H1 (cell line): ENCODE measurements around the gene RTF2. TPM values are rescaled to one million over a fixed set of nuclear protein-coding genes. Genes with fewer than 3 reads are reported as not detected.

Experiments used
- CTCF ChIA-PET: fragments of 300-600 bp; sonication (Branson Sonifier 250); formaldehyde crosslinking; loops from one replicate; lab custom pipeline; 2021; ENCODE audit not compliant: partially characterized antibody; lab: Charles Lee
- POLR2A ChIA-PET: fragments of 300-600 bp; sonication (Branson Sonifier 250); formaldehyde crosslinking; loops from one replicate; lab custom pipeline; 2021; ENCODE audit warnings: inconsistent platforms; ENCODE audit not compliant: partially characterized antibody; lab: Charles Lee
- DNase-seq, 2 experiments: peaks; one replicate each; pipeline versions ENCODE4 v3.0.0 to v3.0.0-alpha.2; 2010 to 2022; ENCODE audit warnings: low spot score in 2 of 2, low read depth in 1 of 2, mixed read lengths in 1 of 2
- FAIRE-seq: peaks from 2 replicates; lab custom pipeline; 2011; peaks lifted over from hg19 to GRCh38; lab: Jason Lieb, UNC
- H2AFZ ChIP-seq: 2 replicates; pipeline ENCODE4 v1.8.1; 2012; ENCODE audit warnings: low read length, inconsistent platforms
- H2AK5ac ChIP-seq: 2 replicates; pipeline ENCODE4 v1.6.1; 2013; ENCODE audit warnings: low read depth, low read length
- H2BK120ac ChIP-seq: replicated peaks from 2 replicates; pipeline ENCODE3; 2013; ENCODE audit warnings: low read depth, low read length, inconsistent platforms
- H2BK12ac ChIP-seq: 2 replicates; pipeline ENCODE4 v1.6.1; 2013; ENCODE audit warnings: low read depth, low read length
- H2BK15ac ChIP-seq: 2 replicates; pipeline ENCODE4 v1.6.1; 2013; ENCODE audit warnings: low read length
- H2BK20ac ChIP-seq: 2 replicates; pipeline ENCODE4 v1.6.1; 2013; ENCODE audit warnings: low read length
- H2BK5ac ChIP-seq: 2 replicates; pipeline ENCODE4 v1.6.1; 2013; ENCODE audit warnings: low read depth, low read length
- H3K14ac ChIP-seq: 2 replicates; pipeline ENCODE4 v1.6.1; 2013; ENCODE audit warnings: inconsistent platforms; ENCODE audit not compliant: insufficient read length
- H3K18ac ChIP-seq: 2 replicates; pipeline ENCODE4 v1.6.1; 2013; ENCODE audit warnings: low read length; ENCODE audit errors: extremely low read depth
- H3K23ac ChIP-seq: 2 replicates; pipeline ENCODE4 v1.6.1; 2013; ENCODE audit warnings: inconsistent platforms; ENCODE audit not compliant: insufficient read length
- H3K23me2 ChIP-seq: 2 replicates; pipeline ENCODE4 v1.6.1; 2013; ENCODE audit warnings: low read depth, low read length
- H3K27ac ChIP-seq: 2 replicates; pipeline ENCODE4 v1.6.1; 2011; ENCODE audit warnings: low read depth, low read length, inconsistent platforms
- H3K27me3 ChIP-seq, 4 experiments: replicated peaks in 1 of 4; 1 replicate in 1 of 4; 2 replicates in 3 of 4; pipeline versions ENCODE4 v1.6.1 to v1.8.1; 2011 to 2013; ENCODE audit warnings: low read length in 3 of 4, mild to moderate bottlenecking in 3 of 4, inconsistent platforms in 2 of 4, mixed read lengths in 2 of 4, moderate library complexity in 1 of 4; ENCODE audit not compliant: control insufficient read depth in 3 of 4, insufficient read depth in 3 of 4; ENCODE audit errors: extremely low read depth in 1 of 4
- H3K36me3 ChIP-seq, 4 experiments: 2 replicates each; pipeline versions ENCODE4 v1.6.1 to v1.8.1; 2011 to 2013; ENCODE audit warnings: mild to moderate bottlenecking in 4 of 4, low read length in 3 of 4, moderate library complexity in 2 of 4, control low read depth in 1 of 4, inconsistent platforms in 1 of 4; ENCODE audit not compliant: insufficient read depth in 4 of 4, control insufficient read depth in 2 of 4
- H3K4ac ChIP-seq: replicated peaks from 2 replicates; pipeline ENCODE3; 2013; ENCODE audit warnings: low read length, low read depth, mixed read lengths, inconsistent platforms; ENCODE audit not compliant: insufficient read length
- H3K4me1 ChIP-seq, 4 experiments: replicated peaks in 1 of 4; 1 replicate in 1 of 4; 2 replicates in 3 of 4; pipeline versions ENCODE4 v1.6.1 to v1.8.1; 2011 to 2013; ENCODE audit warnings: low read length in 3 of 4, inconsistent platforms in 2 of 4, mixed read lengths in 1 of 4; ENCODE audit not compliant: insufficient read depth in 4 of 4, control insufficient read depth in 3 of 4
- H3K4me2 ChIP-seq, 2 experiments: 2 replicates each; pipeline versions ENCODE4 v1.6.1 to v1.8.1; 2011 to 2013; ENCODE audit warnings: low read depth in 2 of 2, low read length in 2 of 2, control low read depth in 1 of 2, inconsistent platforms in 1 of 2, mild to moderate bottlenecking in 1 of 2; ENCODE audit not compliant: insufficient read depth in 1 of 2
- H3K4me3 ChIP-seq, 4 experiments: fragments of 200-600, 300-600 bp in 1 of 4; sonication (generic), shearing (Covaris generic), sonication (Bioruptor Twin) in 1 of 4; 2 replicates each; pipeline versions ENCODE4 v1.5.1 to v1.8.1; 2011 to 2016; ENCODE audit warnings: low read length in 4 of 4, low read depth in 3 of 4, control low read depth in 2 of 4, inconsistent platforms in 2 of 4, mild to moderate bottlenecking in 2 of 4, mixed read lengths in 1 of 4, moderate library complexity in 1 of 4; ENCODE audit not compliant: insufficient read depth in 2 of 4; ENCODE audit errors: extremely low read depth in 1 of 4
- H3K56ac ChIP-seq: replicated peaks from 2 replicates; pipeline ENCODE3; 2013; ENCODE audit warnings: low read depth, mild to moderate bottlenecking, mixed read lengths, low read length, inconsistent platforms; ENCODE audit not compliant: insufficient read length
- H3K79me1 ChIP-seq: 2 replicates; pipeline ENCODE4 v1.6.1; 2013; ENCODE audit warnings: low read depth, low read length, control low read depth
- H3K79me2 ChIP-seq, 2 experiments: 2 replicates each; pipeline versions ENCODE4 v1.6.1 to v1.8.1; 2012 to 2013; ENCODE audit warnings: low read length in 2 of 2, mild to moderate bottlenecking in 2 of 2, inconsistent platforms in 1 of 2; ENCODE audit not compliant: insufficient read depth in 2 of 2, control insufficient read depth in 1 of 2
- H3K9ac ChIP-seq, 4 experiments: replicated peaks in 1 of 4; 1 replicate in 1 of 4; 2 replicates in 3 of 4; pipeline versions ENCODE4 v1.6.1 to v1.8.1; 2011 to 2013; ENCODE audit warnings: low read depth in 3 of 4, low read length in 3 of 4, control low read depth in 2 of 4, mild to moderate bottlenecking in 2 of 4, moderate library complexity in 2 of 4, inconsistent platforms in 1 of 4; ENCODE audit errors: extremely low read depth in 1 of 4
- H3K9me3 ChIP-seq, 2 experiments: 2 replicates each; pipeline versions ENCODE4 v1.6.1 to v1.8.1; 2012 to 2013; ENCODE audit warnings: mild to moderate bottlenecking in 2 of 2, moderate library complexity in 2 of 2, control low read depth in 1 of 2, inconsistent platforms in 1 of 2, low read depth in 1 of 2, low read length in 1 of 2, mixed read lengths in 1 of 2; ENCODE audit not compliant: insufficient read depth in 2 of 2
- H4K20me1 ChIP-seq, 2 experiments: replicated peaks in 1 of 2; 2 replicates each; pipeline versions ENCODE3 to v1.8.1; 2011 to 2013; ENCODE audit warnings: inconsistent platforms in 2 of 2, low read length in 2 of 2, mild to moderate bottlenecking in 1 of 2; ENCODE audit not compliant: insufficient read depth in 2 of 2, control insufficient read depth in 1 of 2
- H4K5ac ChIP-seq: 2 replicates; pipeline ENCODE4 v1.6.1; 2013; ENCODE audit warnings: low read length, low read depth, mixed read lengths, inconsistent platforms; ENCODE audit not compliant: insufficient read length
- H4K8ac ChIP-seq: 2 replicates; pipeline ENCODE4 v1.8.0; 2013; ENCODE audit warnings: mild to moderate bottlenecking, moderate library complexity, low read length, inconsistent platforms; ENCODE audit not compliant: insufficient read depth; ENCODE audit errors: extremely low read depth
- H4K91ac ChIP-seq: replicated peaks from 2 replicates; pipeline ENCODE3; 2013; ENCODE audit warnings: low read length, mixed read lengths, inconsistent platforms; ENCODE audit not compliant: insufficient read length
- ATF3 ChIP-seq: IDR thresholded peaks from 2 replicates; pipeline ENCODE4 v1.6.1; 2011; ENCODE audit warnings: low read depth, mild to moderate bottlenecking, low read length; ENCODE audit not compliant: insufficient read depth
- CHD1 ChIP-seq: IDR thresholded peaks from 2 replicates; pipeline ENCODE4 v1.6.1; 2012; ENCODE audit warnings: low read depth, low read length, improper control_type of control experiment
- CHD2 ChIP-seq: IDR thresholded peaks from 2 replicates; pipeline ENCODE4 v1.6.1; 2012; ENCODE audit warnings: low read length, improper control_type of control experiment
- CTBP2 ChIP-seq: IDR thresholded peaks from 2 replicates; pipeline ENCODE4 v1.7.0; 2011; ENCODE audit warnings: borderline replicate concordance, mild to moderate bottlenecking, moderate library complexity, mixed read lengths, low read length; ENCODE audit not compliant: insufficient read depth, insufficient read length
- KDM5A ChIP-seq: fragments of 200-600 bp; IDR thresholded peaks from 2 replicates; pipeline ENCODE4 v1.7.1; 2012; ENCODE audit warnings: mild to moderate bottlenecking, low read length, inconsistent platforms, mixed read lengths
- NANOG ChIP-seq: IDR thresholded peaks from 2 replicates; pipeline ENCODE4 v1.6.1; 2011; ENCODE audit warnings: low read length, low read depth, mild to moderate bottlenecking, inconsistent platforms; ENCODE audit not compliant: insufficient read depth, poor library complexity, severe bottlenecking
- SIRT6 ChIP-seq: IDR thresholded peaks from one replicate; pipeline ENCODE4 v1.7.1; 2012; ENCODE audit warnings: low read length, inconsistent platforms
- SP2 ChIP-seq: IDR thresholded peaks from 2 replicates; pipeline ENCODE4 v1.6.1; 2012; ENCODE audit warnings: mild to moderate bottlenecking, low read length, inconsistent platforms
- YY1 ChIP-seq: IDR thresholded peaks from 2 replicates; pipeline ENCODE4 v1.6.1; 2011; ENCODE audit warnings: low read depth, mild to moderate bottlenecking, low read length
- ZNF274 ChIP-seq: IDR thresholded peaks from 2 replicates; pipeline ENCODE4 v1.7.0; 2012; ENCODE audit warnings: low read length, borderline replicate concordance; ENCODE audit errors: extremely low read depth
- WGBS, 2 experiments: shearing (Covaris generic) in 1 of 2; methylation state at CpG; one replicate each; pipeline versions ENCODE4 v1.1.6 to v1.1.7; 2013 to 2015; ENCODE audit warnings: low lambda C conversion rate in 2 of 2, mixed read lengths in 2 of 2, inconsistent platforms in 1 of 2, low coverage in 1 of 2, missing lambda C conversion rate in 1 of 2; ENCODE audit not compliant: insufficient replicate concordance in 2 of 2, insufficient coverage in 1 of 2, insufficient read length in 1 of 2; ENCODE audit errors: extremely low coverage in 1 of 2, missing lambda C conversion rate in 1 of 2; 5-methylcytosine and 5-hydroxymethylcytosine counted together
- polyA plus RNA-seq, 7 experiments: library from polyadenylated mRNA; depleted of rRNA in 3 of 7; stranded (reverse) in 5 of 7; unstranded in 2 of 7; fragments of >200 nt in 5 of 7; fragments of 200-250 nt in 2 of 7; gene quantifications; 1 replicate in 5 of 7; 2 replicates in 1 of 7; 4 replicates in 1 of 7; pipeline versions ENCODE4 v1.2.1 to v1.2.3, GENCODE V29; 2011 to 2013; ENCODE audit warnings: missing spikeins in 2 of 7, mixed read lengths in 2 of 7
- total RNA-seq: library from RNA; stranded (reverse); fragmentation: NEBNext Ultra II Directional; extraction: Animal tissue kit (Norgen Biotek cat#: 25700); gene quantifications from 2 replicates; pipeline ENCODE4 v1.2.1, GENCODE V29; 2021

RTF2 gene
- total and polyA plus RNA-seq, 2 of the 8 experiments (the other 6 are each of a cell fraction or from before 2014, with no cell fraction given), result 33.9 to 51.2 TPM

GRCh38 chr20:56527521-56527920 lies 59.1 kb downstream of the RTF2 start:
- Histone ChIP-seq H2AFZ (no peak overlapping the region), H3K4ac (no peak overlapping the region), H4K91ac (no peak overlapping the region), H3K27me3 (no peaks in the 10 kb centered on the region), H2BK120ac (no peak overlapping the region), H3K4me2 (no peak overlapping the region), H3K9me3 (no peaks in the 10 kb centered on the region), H3K23me2 (peaks cover 2% of the 10 kb centered on the region; the same call in 1 of the 2 replicates), H3K36me3 (no peaks in the 10 kb centered on the region), H3K79me2 (no peaks in the 10 kb centered on the region), H2AK5ac (no peak overlapping the region), H2BK5ac (no peak overlapping the region), H3K27ac (no peak overlapping the region), H3K56ac (no peak overlapping the region), H3K9ac (no peak overlapping the region), H2BK12ac (no peak overlapping the region), H4K5ac (no peak overlapping the region), H4K8ac (no peak overlapping the region), H3K14ac (no peak overlapping the region), H2BK20ac (no peak overlapping the region), H3K18ac (no peak overlapping the region), H3K4me3 (no peak overlapping the region), H3K23ac (no peak overlapping the region), H3K4me1 (no peaks in the 10 kb centered on the region), H4K20me1 (no peaks in the 10 kb centered on the region), H2BK15ac (no peak overlapping the region), H3K79me1 (no peaks in the 10 kb centered on the region)
- DNase-seq (no peak), FAIRE-seq (no peak)
- WGBS, 2 experiments, result 85% methylated on average over 7 of the region's 7 CpGs; no CpG with 5 or more reads in 1 of the 2 experiments
- CTCF ChIA-PET, result no interaction called here
- POLR2A ChIA-PET, result interaction anchor here (1.1 kb wide), 1 partner anchor 56 kb away, joined by 3 read pairs; no protein-coding TSS in a partner anchor
- TF ChIP-seq ZNF274, result no peak
- TF ChIP-seq YY1, result no peak
- no peak for TF ChIP-seq CTBP2
- TF ChIP-seq CHD2, result no peak
- no peak for TF ChIP-seq SIRT6
- TF ChIP-seq CHD1, result no peak
- TF ChIP-seq NANOG, result no peak
- no peak for TF ChIP-seq ATF3
- no peak for TF ChIP-seq KDM5A
- TF ChIP-seq SP2, result no peak
